HepG2 (cell line): Measurements from ENCODE around the gene BABAM2. TPM values are rescaled to one million over a fixed set of nuclear protein-coding genes. Genes with fewer than 3 reads are reported as not detected.

Experiments used
- CAMTA2 ChIP-seq: sonication (generic); formaldehyde crosslinking; IDR thresholded peaks from 2 replicates; pipeline ENCODE4 v1.4.0; 2020; ENCODE audit warnings: mild to moderate bottlenecking, missing genetic modification reagents, borderline replicate concordance
- ETV5 ChIP-seq: IDR thresholded peaks from 2 replicates; pipeline ENCODE4 v1.6.1; 2018; ENCODE audit warnings: missing biosample characterization, missing genetic modification reagents, inconsistent platforms, borderline replicate concordance
- FOXO4 ChIP-seq: sonication (generic); formaldehyde crosslinking; conservative IDR thresholded peaks from 2 replicates; pipeline ENCODE4 v1.8.1; 2023; ENCODE audit warnings: missing genetic modification reagents
- GABPA ChIP-seq, 2 experiments: IDR thresholded peaks; 2 replicates each; pipeline ENCODE4 v1.6.1; 2011 to 2016; ENCODE audit warnings: low read depth in 2 of 2, low read length in 1 of 2, missing biosample characterization in 1 of 2, missing genetic modification characterization in 1 of 2
- HMGXB4 ChIP-seq, 2 experiments: sonication (generic) in 1 of 2; formaldehyde crosslinking in 1 of 2; IDR thresholded peaks; 2 replicates each; pipeline versions ENCODE4 v1.4.0 to v1.6.1; 2018 to 2020; ENCODE audit warnings: missing genetic modification reagents in 2 of 2, borderline replicate concordance in 1 of 2, low read depth in 1 of 2, mild to moderate bottlenecking in 1 of 2, missing biosample characterization in 1 of 2
- JUN ChIP-seq: sonication (generic); formaldehyde crosslinking; IDR thresholded peaks from 2 replicates; pipeline ENCODE4 v1.4.0; 2020; ENCODE audit warnings: mild to moderate bottlenecking, missing genetic modification reagents
- KAT7 ChIP-seq: IDR thresholded peaks from 2 replicates; pipeline ENCODE4 v1.6.1; 2018; ENCODE audit warnings: borderline replicate concordance, missing compliant biosample characterization
- LCORL ChIP-seq, 2 experiments: fragments of 450-650 bp in 1 of 2; sonication (generic) in 1 of 2; formaldehyde crosslinking in 1 of 2; IDR thresholded peaks; 2 replicates each; pipeline versions ENCODE4 v1.5.0 to v1.6.1; 2017 to 2020; ENCODE audit warnings: antibody characterized with exemption in 1 of 2, missing genetic modification reagents in 1 of 2
- MXD4 ChIP-seq: IDR thresholded peaks from 2 replicates; pipeline ENCODE4 v1.6.1; 2016; ENCODE audit warnings: mild to moderate bottlenecking, missing biosample characterization, missing genetic modification reagents
- MZF1 ChIP-seq: sonication (generic); formaldehyde crosslinking; IDR thresholded peaks from 2 replicates; pipeline ENCODE4 v1.8.1; 2023; ENCODE audit warnings: mild to moderate bottlenecking, missing genetic modification reagents, borderline replicate concordance
- NFE2L1 ChIP-seq: sonication (generic); formaldehyde crosslinking; IDR thresholded peaks from 2 replicates; pipeline ENCODE4 v1.4.0; 2020; ENCODE audit warnings: missing genetic modification reagents, mild to moderate bottlenecking, borderline replicate concordance
- NR2F1 ChIP-seq, 2 experiments: fragments of 450-650 bp in 1 of 2; formaldehyde crosslinking in 1 of 2; IDR thresholded peaks; 2 replicates each; pipeline versions ENCODE4 v1.5.0 to v1.6.1; 2016 to 2020; ENCODE audit warnings: mild to moderate bottlenecking in 1 of 2, missing compliant biosample characterization in 1 of 2, missing genetic modification reagents in 1 of 2, moderate library complexity in 1 of 2
- NR3C1 ChIP-seq: sonication (generic); formaldehyde crosslinking; IDR thresholded peaks from 2 replicates; pipeline ENCODE4 v1.4.0; 2020; ENCODE audit warnings: missing genetic modification reagents
- PPARG ChIP-seq: conservative IDR thresholded peaks from 2 replicates; pipeline ENCODE4 v1.6.1; 2016; ENCODE audit warnings: missing biosample characterization, missing genetic modification reagents
- RNF2 ChIP-seq: fragments of 450-650 bp; conservative IDR thresholded peaks from 2 replicates; pipeline ENCODE4 v1.6.1; 2016; ENCODE audit warnings: low read depth
- TAF15 ChIP-seq: fragments of 200-400 bp; formaldehyde crosslinking; IDR thresholded peaks from one replicate; pipeline ENCODE4 v1.6.1; 2018; ENCODE audit warnings: mild to moderate bottlenecking, low read depth, low read length; ENCODE audit not compliant: poor library complexity, severe bottlenecking
- TEAD2 ChIP-seq: sonication (generic); formaldehyde crosslinking; IDR thresholded peaks from 2 replicates; pipeline ENCODE4 v1.9.0; 2021; ENCODE audit warnings: missing genetic modification reagents
- ZC3H13 ChIP-seq: sonication (generic); formaldehyde crosslinking; IDR thresholded peaks from 2 replicates; pipeline ENCODE4 v1.8.1; 2023; ENCODE audit warnings: mild to moderate bottlenecking, missing genetic modification reagents, moderate library complexity
- ZNF12 ChIP-seq: sonication (generic); formaldehyde crosslinking; IDR thresholded peaks from 2 replicates; pipeline ENCODE4 v1.5.0; 2020; ENCODE audit warnings: missing genetic modification reagents
- ZNF317 ChIP-seq: sonication (generic); formaldehyde crosslinking; IDR thresholded peaks from 2 replicates; pipeline ENCODE4 v1.5.0; 2020; ENCODE audit warnings: mild to moderate bottlenecking, missing genetic modification reagents
- ZNF576 ChIP-seq: sonication (generic); formaldehyde crosslinking; IDR thresholded peaks from 2 replicates; pipeline ENCODE4 v1.4.0; 2020; ENCODE audit warnings: mild to moderate bottlenecking, missing genetic modification reagents
- ZNF710 ChIP-seq: sonication (generic); formaldehyde crosslinking; IDR thresholded peaks from 2 replicates; pipeline ENCODE4 v1.5.0; 2020; ENCODE audit warnings: mild to moderate bottlenecking, missing genetic modification reagents, borderline replicate concordance
- ZSCAN29 ChIP-seq: sonication (generic); formaldehyde crosslinking; conservative IDR thresholded peaks from 2 replicates; pipeline ENCODE4 v1.4.0; 2020; ENCODE audit warnings: mild to moderate bottlenecking, missing genetic modification reagents
- polyA plus RNA-seq, 8 experiments: library from polyadenylated mRNA; depleted of rRNA in 3 of 8; stranded (reverse) in 7 of 8; unstranded in 1 of 8; fragments of >200 nt; fragmentation: Illumina TruSeq in 4 of 8; extraction: Trizol in 4 of 8; gene quantifications; 2 replicates each; pipeline versions ENCODE4 v1.2.1 to v1.2.3, GENCODE V29; 2011 to 2016; ENCODE audit warnings: low read depth in 4 of 8, missing spikeins in 1 of 8, mixed read lengths in 1 of 8; ENCODE audit not compliant: insufficient read depth in 1 of 8
- total RNA-seq, 5 experiments: library from RNA; depleted of rRNA; stranded (reverse); fragments of >200 nt; fragmentation: Illumina TruSeq; extraction: Trizol; gene quantifications; 2 replicates each; pipeline ENCODE4 v1.2.3, GENCODE V29; 2016; ENCODE audit warnings: low read depth in 1 of 5

Gene BABAM2
- total and polyA plus RNA-seq, 2 of the 13 experiments (the other 11 are each of a cell fraction or from before 2014, with no cell fraction given) = 24.9 to 28.0 TPM

GRCh38 chr2:27890924-27891672, 569 bp downstream of the BABAM2 start (continued):
- TF ChIP-seq FOXO4 (CRISPR knock-in tag) (no peak), JUN (CRISPR knock-in tag) (peak; percentile 60; the same call in 1 of the 2 replicates), PPARG (CRISPR knock-in tag) (no peak), GABPA (IDR thresholded peaks at IDR 0.05; ENCODE audit: low read depth, low read length) (peak; percentile 61), GABPA (CRISPR knock-in tag; IDR thresholded peaks at IDR 0.05; ENCODE audit: low read depth) (peak; percentile 88), MZF1 (CRISPR knock-in tag) (peak; percentile 73; the same call in 1 of the 2 replicates), NR2F1 (CRISPR knock-in tag; IDR thresholded peaks at IDR 0.05) (0 out of 4 replicates have a peak, but pooled peaks of 1 of the 2 experiments have one; percentile 7), ZNF576 (peak; percentile 90; the same call in 1 of the 2 replicates), NFE2L1 (no peak), RNF2 (no peak), LCORL (IDR thresholded peaks at IDR 0.05) (no peak), LCORL (CRISPR knock-in tag; IDR thresholded peaks at IDR 0.05) (0 out of 2 replicates have a peak, but pooled peaks have one; percentile 2), ZC3H13 (CRISPR knock-in tag) (no peak), ETV5 (CRISPR knock-in tag) (peak; percentile 38; the same call in 1 of the 2 replicates), ZSCAN29 (CRISPR knock-in tag) (no peak), ZNF710 (CRISPR knock-in tag) (0 out of 2 replicates have a peak, but pooled peaks have one; percentile 53), MXD4 (CRISPR knock-in tag) (0 out of 2 replicates have a peak, but pooled peaks have one; percentile 23), HMGXB4 (CRISPR knock-in tag; IDR thresholded peaks at IDR 0.05; ENCODE audit: borderline replicate concordance in 1 of 2, low read depth in 1 of 2) (peak; percentile 7 to 30; a peak in 1 of 4 replicates), KAT7 (CRISPR knock-in tag) (no peak), ZNF12 (CRISPR knock-in tag) (0 out of 2 replicates have a peak, but pooled peaks have one; percentile 10), CAMTA2 (peak; percentile 95), NR3C1 (CRISPR knock-in tag) (0 out of 2 replicates have a peak, but pooled peaks have one; percentile 14), TAF15 (no peak), TEAD2 (CRISPR knock-in tag) (no peak), ZNF317 (CRISPR knock-in tag) (peak; percentile 87)
